K562 (cell line): ENCODE data around the gene CD93. TPM values are rescaled to one million over a fixed set of nuclear protein-coding genes. Genes with fewer than 3 reads are reported as not detected.

Experiments used
- ATAC-seq: fragments of 200-7000 bp; cut with Tn5 transposase; 3 replicates; pipeline ENCODE4 v1.9.1; 2020; ENCODE audit warnings: moderate library complexity
- BruUV-seq: library from RNA; stranded (reverse); fragments of 400-500 nt; replicated peaks from 2 replicates; lab custom pipeline; 2021; lab: Mats Ljungman, UMichigan
- CTCF ChIA-PET: fragments of 300-600 bp; formaldehyde crosslinking; extraction: SDS; loops from one replicate; lab custom pipeline; 2021; ENCODE audit warnings: low intra/inter-chr PET ratio; lab: Yijun Ruan, JAX
- POLR2A ChIA-PET: fragments of 300-600, 350-650 bp; sonication (Branson Sonifier 250); formaldehyde crosslinking; extraction: SDS; loops from one replicate; lab custom pipeline; 2021; ENCODE audit warnings: antibody characterized with exemption, inconsistent platforms; lab: Yijun Ruan, JAX
- DNase-seq, 4 experiments: peaks; one replicate each; pipeline versions ENCODE4 v3.0.0 to v3.0.0-alpha.2; 2011 to 2018; ENCODE audit warnings: low spot score in 3 of 4, mixed read lengths in 3 of 4; ENCODE audit errors: extremely low read depth in 1 of 4
- FAIRE-seq: peaks from 2 replicates; lab custom pipeline; 2011; peaks lifted over from hg19 to GRCh38; lab: Jason Lieb, UNC
- H2AFZ ChIP-seq: 2 replicates; pipeline ENCODE4 v1.6.0; 2011; ENCODE audit warnings: low read depth, low read length, control low read depth, inconsistent platforms
- H3K27ac ChIP-seq: fragments of 200-600 bp; 3 replicates; pipeline ENCODE4 v1.8.0; 2011; ENCODE audit warnings: low read depth, mild to moderate bottlenecking, control low read depth, inconsistent platforms, low read length, moderate library complexity, mixed read lengths; ENCODE audit errors: extremely low read depth
- H3K27me3 ChIP-seq, 2 experiments: fragments of 300-600 bp in 1 of 2; 2 replicates in 1 of 2; 3 replicates in 1 of 2; pipeline versions ENCODE4 v1.6.0 to v1.8.0; 2011; ENCODE audit warnings: inconsistent platforms in 2 of 2, low read length in 2 of 2, mild to moderate bottlenecking in 1 of 2, mixed read lengths in 1 of 2, moderate library complexity in 1 of 2; ENCODE audit not compliant: control insufficient read depth in 2 of 2, insufficient read depth in 2 of 2
- H3K36me3 ChIP-seq: fragments of 300-600 bp; 3 replicates; pipeline ENCODE4 v1.8.0; 2011; ENCODE audit warnings: mild to moderate bottlenecking, low read length, inconsistent platforms; ENCODE audit not compliant: control insufficient read depth, insufficient read depth
- H3K4me1 ChIP-seq, 2 experiments: fragments of 200-600 bp in 1 of 2; replicated peaks in 1 of 2; 2 replicates in 1 of 2; 3 replicates in 1 of 2; pipeline versions ENCODE4 v1.5.1 to v1.8.0; 2011; ENCODE audit warnings: inconsistent platforms in 2 of 2, low read length in 2 of 2, mild to moderate bottlenecking in 1 of 2, mixed read lengths in 1 of 2, moderate library complexity in 1 of 2; ENCODE audit not compliant: control insufficient read depth in 2 of 2, insufficient read depth in 2 of 2
- H3K4me2 ChIP-seq: 2 replicates; pipeline ENCODE4 v1.6.1; 2011; ENCODE audit warnings: low read length, control low read depth, inconsistent platforms, mixed read lengths; ENCODE audit not compliant: insufficient read depth
- H3K4me3 ChIP-seq: fragments of 200-600 bp; sonication (generic), shearing (Covaris generic); 2 replicates; pipeline ENCODE4 v1.5.1; 2016; ENCODE audit warnings: control low read depth, inconsistent platforms
- H3K79me2 ChIP-seq: fragments of 200-600 bp; 3 replicates; pipeline ENCODE4 v1.8.0; 2011; ENCODE audit warnings: low read length, inconsistent platforms; ENCODE audit not compliant: control insufficient read depth, insufficient read depth
- H3K9ac ChIP-seq, 2 experiments: 2 replicates each; pipeline versions ENCODE4 v1.6.0 to v1.6.1; 2011; ENCODE audit warnings: low read depth in 2 of 2, low read length in 2 of 2, control low read depth in 1 of 2, inconsistent platforms in 1 of 2, mild to moderate bottlenecking in 1 of 2, mixed read lengths in 1 of 2; ENCODE audit not compliant: insufficient read depth in 1 of 2
- H3K9me1 ChIP-seq: one replicate; pipeline ENCODE4 v1.6.0; 2011; ENCODE audit warnings: inconsistent platforms, mild to moderate bottlenecking, low read length, moderate library complexity; ENCODE audit not compliant: control insufficient read depth, insufficient read depth
- H3K9me3 ChIP-seq: replicated peaks from 2 replicates; pipeline ENCODE4 v1.5.1; 2011; ENCODE audit warnings: low read depth, low read length, inconsistent platforms; ENCODE audit not compliant: control insufficient read depth, insufficient read depth
- H4K20me1 ChIP-seq: replicated peaks from 2 replicates; pipeline ENCODE4 v1.6.1; 2011; ENCODE audit warnings: low read length, inconsistent platforms, mixed read lengths; ENCODE audit not compliant: control insufficient read depth, insufficient read depth
- HLTF ChIP-seq: fragments of 450-650 bp; IDR thresholded peaks from 2 replicates; pipeline ENCODE4 v1.6.1; 2016
- IRF2 ChIP-seq: sonication (generic); formaldehyde crosslinking; IDR thresholded peaks from 2 replicates; pipeline ENCODE4 v1.8.1; 2022; ENCODE audit warnings: mild to moderate bottlenecking, missing genetic modification reagents
- KLF1 ChIP-seq: fragments of 450-650 bp; IDR thresholded peaks from 2 replicates; pipeline ENCODE4 v1.6.1; 2016; ENCODE audit warnings: missing genetic modification characterization, missing compliant biosample characterization
- NFIC ChIP-seq: fragments of 450-650 bp; IDR thresholded peaks from 2 replicates; pipeline ENCODE4 v1.6.1; 2017; ENCODE audit warnings: mild to moderate bottlenecking, inconsistent platforms
- PTRF ChIP-seq: fragments of 450-650 bp; IDR thresholded peaks from 2 replicates; pipeline ENCODE4 v1.6.1; 2016; ENCODE audit warnings: mild to moderate bottlenecking, missing genetic modification characterization, missing compliant biosample characterization
- SIN3A ChIP-seq, 2 experiments: fragments of 150-350 bp in 1 of 2; IDR thresholded peaks; 2 replicates each; pipeline ENCODE4 v1.6.1; 2011 to 2016; ENCODE audit warnings: borderline replicate concordance in 2 of 2, low read depth in 2 of 2, low read length in 2 of 2, mild to moderate bottlenecking in 2 of 2, moderate library complexity in 2 of 2; ENCODE audit not compliant: control insufficient read depth in 1 of 2
- SRF ChIP-seq, 2 experiments: fragments of 250-450, 450-650 bp in 1 of 2; sonication (Bioruptor Pico) in 1 of 2; sonication (generic) in 1 of 2; formaldehyde crosslinking; IDR thresholded peaks; 2 replicates each; pipeline versions ENCODE4 v1.5.0 to v1.5.1; 2020 to 2022; ENCODE audit warnings: mild to moderate bottlenecking in 1 of 2, missing genetic modification reagents in 1 of 2
- WGBS: fragments of 100-300 bp; shearing (Covaris generic); methylation state at CpG from one replicate; pipeline ENCODE4 v1.1.6; 2016; ENCODE audit warnings: low coverage, mixed read lengths; ENCODE audit not compliant: insufficient coverage; ENCODE audit errors: missing lambda C conversion rate; 5-methylcytosine and 5-hydroxymethylcytosine counted together
- in situ Hi-C: fragments of 300-500 bp; cut with MboI; formaldehyde crosslinking; loops from 4 replicates; pipeline ENCODE4 v1.15.0; 2018; ENCODE audit warnings: inconsistent platforms, mixed read lengths
- intact Hi-C: fragments of 100-400 bp; cut with micrococcal nuclease; formaldehyde crosslinking; loops from 2 replicates; pipeline ENCODE4 v1.14.2; 2022
- polyA plus RNA-seq, 8 experiments: library from polyadenylated mRNA; depleted of rRNA in 4 of 8; stranded (reverse) in 5 of 8; unstranded in 3 of 8; fragments of >200 nt; fragmentation: Nextera tagmentation in 2 of 8; fragmentation: Illumina TruSeq in 1 of 8; extraction: Ambion mirVana in 2 of 8; extraction: Trizol in 1 of 8; gene quantifications; 2 replicates each; pipeline versions ENCODE4 v1.2.1 to v1.2.3, GENCODE V29; 2011 to 2014; ENCODE audit warnings: inconsistent platforms in 1 of 8, missing spikeins in 1 of 8
- total RNA-seq, 7 experiments: library from RNA; depleted of rRNA in 6 of 7; stranded (reverse); fragments of >200 nt in 6 of 7; fragmentation: Illumina TruSeq in 2 of 7; extraction: Trizol in 2 of 7; gene quantifications; 2 replicates each; pipeline versions ENCODE4 v1.2.1 to v1.2.3, GENCODE V29; 2011 to 2021; ENCODE audit warnings: low replicate concordance in 1 of 7
- TF ChIP-seq, protein P1 (sequence below): fragments of 450-650 bp; IDR thresholded peaks from 2 replicates; pipeline ENCODE4 v1.6.1; 2018; ENCODE audit not compliant: partially characterized antibody

CD93 gene
- total and polyA plus RNA-seq, 9 of the 15 experiments (the other 6 are each of a cell fraction or from before 2014, with no cell fraction given): 0.03 to 0.20 (median 0.05) TPM

DNA sequence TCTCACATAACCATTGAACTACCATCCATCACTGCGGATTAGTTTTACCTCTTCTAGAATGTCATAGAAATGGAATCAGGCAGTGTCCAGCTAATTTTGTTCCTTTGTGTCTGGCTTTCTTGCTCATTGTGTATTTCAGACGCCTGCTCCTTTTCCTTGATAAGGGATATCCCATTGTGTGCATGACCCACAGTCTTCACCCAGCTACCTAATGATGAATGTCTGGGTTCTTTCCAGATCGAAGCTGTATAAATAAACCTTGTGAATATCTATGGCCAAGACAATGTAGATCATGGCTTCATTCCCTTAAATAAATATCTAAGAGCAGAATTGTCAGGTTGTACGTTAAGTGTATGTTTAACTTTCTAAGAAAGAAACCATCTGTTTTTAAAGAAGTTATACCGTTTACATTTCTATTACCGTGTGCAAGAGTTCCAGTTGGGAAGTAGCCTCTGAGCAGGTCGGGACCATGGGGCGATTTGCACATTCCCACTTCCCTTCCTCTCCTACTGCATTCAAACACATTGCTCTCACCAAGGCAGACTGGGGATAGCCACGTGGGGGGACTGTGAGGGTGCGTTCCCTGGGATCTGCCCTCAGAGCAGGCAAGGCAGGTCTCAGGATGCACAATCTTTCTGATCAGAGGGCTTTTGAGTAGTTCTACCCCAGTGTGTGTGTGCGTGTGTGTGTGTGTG lies 13.1 kb downstream of the CD93 start (continued):
- TF ChIP-seq KLF1 (tag): no peak

DNA sequence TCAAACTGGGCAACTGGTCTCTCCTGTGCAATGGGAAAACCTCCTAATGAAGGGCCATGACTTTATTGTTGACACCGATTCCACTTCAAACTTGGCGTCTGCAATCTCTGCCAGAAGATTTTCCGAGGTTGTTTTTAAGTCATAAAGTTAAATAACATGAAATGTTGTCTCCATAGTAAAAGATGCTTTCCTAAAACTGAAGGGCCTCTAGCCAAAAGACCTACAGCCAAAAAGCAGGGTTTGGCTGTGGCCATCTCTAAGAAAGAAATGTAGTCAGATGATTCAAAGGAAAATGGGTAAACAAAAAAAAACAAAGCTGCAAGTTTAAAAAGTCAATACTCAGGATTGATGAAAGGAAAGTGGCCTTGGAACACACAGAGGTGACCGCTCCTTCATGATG lies 14.1 kb downstream of the CD93 start:
- no peak overlapping the region for H3K27ac ChIP-seq
- DNase-seq: no peak
- no peaks in the 10 kb centered on the region for H3K9me1 ChIP-seq
- no peaks in the 10 kb centered on the region for H4K20me1 ChIP-seq
- intact Hi-C loops (no loop called here), in situ Hi-C loops (no loop called here)
- CTCF ChIA-PET: no interaction called here
- no peaks in the 10 kb centered on the region; a peak in 1 of 5 replicates for H3K4me1 ChIP-seq
- no peak overlapping the region for H3K4me2 ChIP-seq
- no peak overlapping the region for H2AFZ ChIP-seq
- no TSS peak for BruUV-seq
- no peak for FAIRE-seq
- no peak overlapping the region for H3K4me3 ChIP-seq
- H3K27me3 ChIP-seq: no peaks in the 10 kb centered on the region
- no peaks in the 10 kb centered on the region for H3K79me2 ChIP-seq
- no peak overlapping the region for H3K9ac ChIP-seq
- no peaks in the 10 kb centered on the region for H3K36me3 ChIP-seq
- 37% methylated on average over 4 of the region's 4 CpGs for WGBS
- H3K9me3 ChIP-seq: no peaks in the 10 kb centered on the region
- ATAC-seq: no peak
- POLR2A ChIA-PET: interaction anchor here (0.8 kb wide), 1 partner anchor 15 kb away, joined by 3 read pairs; no protein-coding TSS in a partner anchor
- no peak for TF ChIP-seq PTRF (tag)
- TF ChIP-seq SRF (CRISPR knock-in tag; IDR thresholded peaks at IDR 0.05): no peak
- TF ChIP-seq SIN3A (IDR thresholded peaks at IDR 0.05; ENCODE audit: borderline replicate concordance in 2 of 2, control insufficient read depth in 1 of 2, low read depth in 2 of 2, low read length in 2 of 2): no peak
- TF ChIP-seq, protein P1, sequence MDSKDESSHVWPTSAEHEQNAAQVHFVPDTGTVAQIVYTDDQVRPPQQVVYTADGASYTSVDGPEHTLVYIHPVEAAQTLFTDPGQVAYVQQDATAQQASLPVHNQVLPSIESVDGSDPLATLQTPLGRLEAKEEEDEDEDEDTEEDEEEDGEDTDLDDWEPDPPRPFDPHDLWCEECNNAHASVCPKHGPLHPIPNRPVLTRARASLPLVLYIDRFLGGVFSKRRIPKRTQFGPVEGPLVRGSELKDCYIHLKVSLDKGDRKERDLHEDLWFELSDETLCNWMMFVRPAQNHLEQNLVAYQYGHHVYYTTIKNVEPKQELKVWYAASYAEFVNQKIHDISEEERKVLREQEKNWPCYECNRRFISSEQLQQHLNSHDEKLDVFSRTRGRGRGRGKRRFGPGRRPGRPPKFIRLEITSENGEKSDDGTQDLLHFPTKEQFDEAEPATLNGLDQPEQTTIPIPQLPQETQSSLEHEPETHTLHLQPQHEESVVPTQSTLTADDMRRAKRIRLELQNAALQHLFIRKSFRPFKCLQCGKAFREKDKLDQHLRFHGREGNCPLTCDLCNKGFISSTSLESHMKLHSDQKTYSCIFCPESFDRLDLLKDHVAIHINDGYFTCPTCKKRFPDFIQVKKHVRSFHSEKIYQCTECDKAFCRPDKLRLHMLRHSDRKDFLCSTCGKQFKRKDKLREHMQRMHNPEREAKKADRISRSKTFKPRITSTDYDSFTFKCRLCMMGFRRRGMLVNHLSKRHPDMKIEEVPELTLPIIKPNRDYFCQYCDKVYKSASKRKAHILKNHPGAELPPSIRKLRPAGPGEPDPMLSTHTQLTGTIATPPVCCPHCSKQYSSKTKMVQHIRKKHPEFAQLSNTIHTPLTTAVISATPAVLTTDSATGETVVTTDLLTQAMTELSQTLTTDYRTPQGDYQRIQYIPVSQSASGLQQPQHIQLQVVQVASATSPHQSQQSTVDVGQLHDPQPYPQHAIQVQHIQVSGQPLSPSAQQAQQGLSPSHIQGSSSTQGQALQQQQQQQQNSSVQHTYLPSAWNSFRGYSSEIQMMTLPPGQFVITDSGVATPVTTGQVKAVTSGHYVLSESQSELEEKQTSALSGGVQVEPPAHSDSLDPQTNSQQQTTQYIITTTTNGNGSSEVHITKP: no peak
- TF ChIP-seq NFIC: no peak
- TF ChIP-seq IRF2 (CRISPR knock-in tag): no peak
- TF ChIP-seq HLTF: no peak
